ENCODE results near the gene PHACTR2. TPM values are rescaled to one million over a fixed set of nuclear protein-coding genes. Genes with fewer than 3 reads are reported as not detected.
A peak's percentile ranks its signal among the peaks of the same experiment; 100 is the strongest.
"Not testable (repeated sequence)": the region's sequence is repeated elsewhere in the genome, so short reads cannot be mapped to it uniquely, and the experiment has no call there.

Gene PHACTR2
- total and polyA plus RNA-seq, 5 experiments from 2014 or later = 7.1 to 16.0 (median 9.0) TPM

GRCh38 chr6:143855057-143855456 is 177.3 kb downstream of the PHACTR2 start:
- POLR2A ChIA-PET, DNase-seq, H3K4me3 Mint-ChIP-seq, H3K27me3 Mint-ChIP-seq, ATAC-seq, H3K27ac Mint-ChIP-seq: not testable (repeated sequence)
- H3K9me3 Mint-ChIP-seq = peaks cover 0 to 25% (median 7%) of the 10 kb centered on the region in 9 donors
- peaks cover 57 to 98% (median 91%) of the 10 kb centered on the region in 3 donors for H3K36me3 Mint-ChIP-seq
- peaks cover 23 to 52% (median 30%) of the 10 kb centered on the region in 4 donors for H3K4me1 Mint-ChIP-seq

- ATAC-seq, H3K4me3 Mint-ChIP-seq, DNase-seq, POLR2A ChIA-PET, H3K27me3 Mint-ChIP-seq, H3K27ac Mint-ChIP-seq: not testable (repeated sequence)
- Mint-ChIP-seq H3K36me3 (peaks cover 52 to 97% (median 85%) of the 10 kb centered on the region in 3 donors), H3K4me1 (peaks cover 21 to 50% (median 27%) of the 10 kb centered on the region in 4 donors), H3K9me3 (peaks cover 0 to 25% (median 7%) of the 10 kb centered on the region in 9 donors)
These were observed 179.0 kb downstream of the PHACTR2 start for GRCh38 chr6:143856762-143857161.

GRCh38 chr6:143857651-143858050 is 179.9 kb downstream of the PHACTR2 start:
- no peaks in the 10 kb centered on the region for H3K27me3 Mint-ChIP-seq
- peaks cover 47 to 97% (median 80%) of the 10 kb centered on the region in 3 donors for H3K36me3 Mint-ChIP-seq
- no peak overlapping the region for H3K4me3 Mint-ChIP-seq
- ATAC-seq (no peak), DNase-seq (no peak)
- peaks cover 0 to 25% (median 7%) of the 10 kb centered on the region in 9 donors for H3K9me3 Mint-ChIP-seq
- POLR2A ChIA-PET = no interaction called here
- H3K27ac Mint-ChIP-seq = peak overlapping the region in 1 of 10 donors; percentile 19
- peaks cover 13 to 41% (median 21%) of the 10 kb centered on the region in 4 donors for H3K4me1 Mint-ChIP-seq

GRCh38 chr6:143859891-143860660 is 182.3 kb downstream of the PHACTR2 start:
- Mint-ChIP-seq H3K27ac (peak overlapping the region in 1 of 10 donors; percentile 67), H3K36me3 (peaks cover 40 to 92% (median 70%) of the 10 kb centered on the region in 3 donors), H3K27me3 (no peaks in the 10 kb centered on the region), H3K9me3 (peaks cover 0 to 11% (median under 1%) of the 10 kb centered on the region in 9 donors), H3K4me1 (peaks cover 0 to 17% (median 3%) of the 10 kb centered on the region in 4 donors), H3K4me3 (no peak overlapping the region)
- ATAC-seq (no peak), DNase-seq (no peak)
- POLR2A ChIA-PET = no interaction called here

GRCh38 chr6:143863771-143864170 is 186.0 kb downstream of the PHACTR2 start:
- no peaks in the 10 kb centered on the region for H3K27me3 Mint-ChIP-seq
- peaks cover 0 to 12% (median 2%) of the 10 kb centered on the region in 9 donors for H3K9me3 Mint-ChIP-seq
- DNase-seq (no peak), ATAC-seq (no peak)
- H3K4me1 Mint-ChIP-seq = no peaks in the 10 kb centered on the region
- peaks cover 23 to 67% (median 44%) of the 10 kb centered on the region in 3 donors for H3K36me3 Mint-ChIP-seq
- no peak overlapping the region for H3K4me3 Mint-ChIP-seq
- H3K27ac Mint-ChIP-seq = no peak overlapping the region
- POLR2A ChIA-PET = no interaction called here

GRCh38 chr6:143864234-143864633 is 186.5 kb downstream of the PHACTR2 start, which contains the start of gene ZC2HC1B:
TSS of gene ZC2HC1B (plus strand) at chr6:143864474. CDS start at chr6:143864540, 66 bp downstream.
- H3K9me3 Mint-ChIP-seq = peaks cover 0 to 12% (median 2%) of the 10 kb centered on the region in 9 donors
- no peaks in the 10 kb centered on the region for H3K27me3 Mint-ChIP-seq
- H3K4me3 Mint-ChIP-seq = no peak within 1 kb of the TSS
- peak within 1 kb of the TSS in 1 of 10 donors; percentile 27 for H3K27ac Mint-ChIP-seq
- ATAC-seq = no peak
- no peaks in the 10 kb centered on the region for H3K4me1 Mint-ChIP-seq
- POLR2A ChIA-PET = no interaction called here
- peaks cover 19 to 62% (median 39%) of the 10 kb centered on the region in 3 donors for H3K36me3 Mint-ChIP-seq
- DNase-seq = no peak

GRCh38 chr6:143867236-143867635 is 189.5 kb downstream of the PHACTR2 start:
- DNase-seq = no peak
- H3K27ac Mint-ChIP-seq = no peak overlapping the region
- ATAC-seq = no peak
- H3K36me3 Mint-ChIP-seq = peaks cover 18 to 33% (median 22%) of the 10 kb centered on the region in 3 donors
- no peaks in the 10 kb centered on the region for H3K27me3 Mint-ChIP-seq
- POLR2A ChIA-PET = no interaction called here
- H3K4me1 Mint-ChIP-seq = peaks cover 0 to 4% (median 0%) of the 10 kb centered on the region in 4 donors
- H3K4me3 Mint-ChIP-seq = no peak overlapping the region
- H3K9me3 Mint-ChIP-seq = peaks cover 0 to 23% (median 2%) of the 10 kb centered on the region in 9 donors

GRCh38 chr6:143868808-143869207 is 191.0 kb downstream of the PHACTR2 start:
- Mint-ChIP-seq H3K36me3 (peaks cover 11 to 20% (median 14%) of the 10 kb centered on the region in 3 donors), H3K9me3 (peaks cover 0 to 23% (median 5%) of the 10 kb centered on the region in 9 donors)
- POLR2A ChIA-PET, ATAC-seq, H3K4me1 Mint-ChIP-seq, H3K4me3 Mint-ChIP-seq, H3K27ac Mint-ChIP-seq, DNase-seq, H3K27me3 Mint-ChIP-seq: not testable (repeated sequence)

- ATAC-seq, POLR2A ChIA-PET, H3K4me1 Mint-ChIP-seq, H3K4me3 Mint-ChIP-seq, H3K27ac Mint-ChIP-seq, H3K36me3 Mint-ChIP-seq, DNase-seq, H3K27me3 Mint-ChIP-seq: not testable (repeated sequence)
- peaks cover 0 to 47% (median 19%) of the 10 kb centered on the region in 9 donors for H3K9me3 Mint-ChIP-seq
These were observed 193.5 kb downstream of the PHACTR2 start for GRCh38 chr6:143871202-143871730.

- POLR2A ChIA-PET = no interaction called here
- H3K27me3 Mint-ChIP-seq = no peaks in the 10 kb centered on the region
- DNase-seq (no peak), ATAC-seq (no peak)
- H3K4me3 Mint-ChIP-seq = no peak overlapping the region
- peaks cover 0 to 4% (median 0%) of the 10 kb centered on the region in 3 donors for H3K36me3 Mint-ChIP-seq
- peaks cover 0 to 6% (median 0%) of the 10 kb centered on the region in 4 donors for H3K4me1 Mint-ChIP-seq
- H3K27ac Mint-ChIP-seq = peak overlapping the region in 1 of 10 donors; percentile 27
- peaks cover 0 to 49% (median 21%) of the 10 kb centered on the region in 9 donors for H3K9me3 Mint-ChIP-seq
These were observed 194.4 kb downstream of the PHACTR2 start for GRCh38 chr6:143872201-143872600.

- POLR2A ChIA-PET, H3K36me3 Mint-ChIP-seq, H3K4me3 Mint-ChIP-seq, H3K27me3 Mint-ChIP-seq, ATAC-seq, H3K4me1 Mint-ChIP-seq, DNase-seq: not testable (repeated sequence)
- H3K27ac Mint-ChIP-seq = peak overlapping the region in 1 of 10 donors; percentile 26
- peaks cover 0 to 50% (median 24%) of the 10 kb centered on the region in 9 donors for H3K9me3 Mint-ChIP-seq
These were observed 195.8 kb downstream of the PHACTR2 start for GRCh38 chr6:143873600-143873999.

GRCh38 chr6:143874503-143874902 is 196.7 kb downstream of the PHACTR2 start:
- DNase-seq, ATAC-seq, H3K4me1 Mint-ChIP-seq, POLR2A ChIA-PET, H3K27ac Mint-ChIP-seq, H3K4me3 Mint-ChIP-seq, H3K27me3 Mint-ChIP-seq: not testable (repeated sequence)
- peaks cover 0 to 54% (median 21%) of the 10 kb centered on the region in 9 donors for H3K9me3 Mint-ChIP-seq
- peaks cover 0 to 12% (median 11%) of the 10 kb centered on the region in 3 donors for H3K36me3 Mint-ChIP-seq
